Osteoblast (primary cell): ENCODE results near the gene PLCB4. TPM values are rescaled to one million over a fixed set of nuclear protein-coding genes. Genes with fewer than 3 reads are reported as not detected.
"Not testable (repeated sequence)": the region's sequence is repeated elsewhere in the genome, so short reads cannot be mapped to it uniquely, and the experiment has no call there.

Source experiments
- DNase-seq: peaks from one replicate; pipeline ENCODE4 v3.0.0; 2011; ENCODE audit warnings: low spot score, mixed read lengths; ENCODE audit not compliant: insufficient read length; ENCODE audit errors: missing footprints
- H2AFZ ChIP-seq: 2 replicates; pipeline ENCODE4 v1.6.0; 2011; ENCODE audit warnings: mild to moderate bottlenecking, low read length
- H3K27ac ChIP-seq: 2 replicates; pipeline ENCODE4 v1.5.1; 2011; ENCODE audit warnings: mild to moderate bottlenecking, low read depth, low read length, moderate library complexity
- H3K27me3 ChIP-seq: 2 replicates; pipeline ENCODE4 v1.6.0; 2012; ENCODE audit warnings: mild to moderate bottlenecking, control low read depth, inconsistent platforms, low read length, moderate library complexity; ENCODE audit not compliant: insufficient read depth
- H3K36me3 ChIP-seq: 2 replicates; pipeline ENCODE4 v1.5.1; 2011; ENCODE audit warnings: mild to moderate bottlenecking, low read length, control low read depth, moderate library complexity; ENCODE audit not compliant: insufficient read depth
- H3K4me1 ChIP-seq: 2 replicates; pipeline ENCODE4 v1.5.1; 2011; ENCODE audit warnings: mild to moderate bottlenecking, low read length, control low read depth, moderate library complexity; ENCODE audit not compliant: insufficient read depth
- H3K4me2 ChIP-seq: 2 replicates; pipeline ENCODE4 v1.6.0; 2011; ENCODE audit warnings: mild to moderate bottlenecking, low read length; ENCODE audit not compliant: insufficient read depth
- H3K4me3 ChIP-seq: fragments of 200-600 bp; sonication (generic); 3 replicates; pipeline ENCODE4 v1.5.1; 2012; ENCODE audit warnings: mild to moderate bottlenecking, low read length, inconsistent platforms; ENCODE audit not compliant: insufficient read depth
- H3K79me2 ChIP-seq: 2 replicates; pipeline ENCODE4 v1.6.0; 2012; ENCODE audit warnings: mild to moderate bottlenecking, low read length, control low read depth, inconsistent platforms; ENCODE audit not compliant: insufficient read depth
- H3K9me3 ChIP-seq: 2 replicates; pipeline ENCODE4 v1.5.1; 2011; ENCODE audit warnings: low read depth, low read length, control low read depth
- H4K20me1 ChIP-seq: 2 replicates; pipeline ENCODE4 v1.6.0; 2012; ENCODE audit warnings: mild to moderate bottlenecking, low read length, control low read depth; ENCODE audit not compliant: insufficient read depth
- total RNA-seq: library from RNA; depleted of rRNA; stranded (reverse); fragments of >200 nt; gene quantifications from 2 replicates; pipeline ENCODE4 v1.2.3, GENCODE V29; 2012
- TF ChIP-seq, protein P1 (sequence below): IDR thresholded peaks from 2 replicates; pipeline ENCODE4 v1.5.1; 2011; ENCODE audit warnings: mild to moderate bottlenecking, low read depth, low read length, moderate library complexity; ENCODE audit errors: extremely low read depth

The PLCB4 gene
- total RNA-seq, 1 donor = 13.0 TPM

DNA sequence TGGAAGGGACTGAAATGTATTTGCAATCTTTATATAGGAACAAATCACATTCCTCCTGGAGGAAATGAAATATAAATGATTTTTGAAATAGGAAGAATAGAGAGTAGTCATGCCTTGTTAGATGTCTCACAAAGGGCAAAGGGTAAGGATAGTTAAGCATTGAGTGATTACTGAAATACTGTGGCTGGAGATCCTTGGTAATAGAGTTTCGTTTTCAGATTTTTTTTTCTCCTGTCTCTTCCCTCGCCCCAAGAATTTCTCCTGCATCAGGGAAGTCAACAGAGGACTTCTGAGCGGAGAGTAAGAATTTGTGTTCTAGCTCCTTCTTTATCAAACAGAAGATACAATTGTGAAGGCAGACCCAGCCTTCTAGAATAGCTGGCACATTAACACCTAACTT lies 79.4 kb downstream of the PLCB4 start:
- Histone ChIP-seq H3K27me3 (no peaks in the 10 kb centered on the region), H3K9me3 (no peaks in the 10 kb centered on the region), H3K36me3 (no peaks in the 10 kb centered on the region), H3K4me2 (peak overlapping the region; percentile 31), H3K4me3 (no peak overlapping the region), H3K27ac (peak overlapping the region; percentile 31), H4K20me1 (no peaks in the 10 kb centered on the region), H3K79me2 (peaks cover 48% of the 10 kb centered on the region), H2AFZ (no peak overlapping the region), H3K4me1 (peaks cover 15% of the 10 kb centered on the region)
- no peak for DNase-seq
- TF ChIP-seq, protein P1, sequence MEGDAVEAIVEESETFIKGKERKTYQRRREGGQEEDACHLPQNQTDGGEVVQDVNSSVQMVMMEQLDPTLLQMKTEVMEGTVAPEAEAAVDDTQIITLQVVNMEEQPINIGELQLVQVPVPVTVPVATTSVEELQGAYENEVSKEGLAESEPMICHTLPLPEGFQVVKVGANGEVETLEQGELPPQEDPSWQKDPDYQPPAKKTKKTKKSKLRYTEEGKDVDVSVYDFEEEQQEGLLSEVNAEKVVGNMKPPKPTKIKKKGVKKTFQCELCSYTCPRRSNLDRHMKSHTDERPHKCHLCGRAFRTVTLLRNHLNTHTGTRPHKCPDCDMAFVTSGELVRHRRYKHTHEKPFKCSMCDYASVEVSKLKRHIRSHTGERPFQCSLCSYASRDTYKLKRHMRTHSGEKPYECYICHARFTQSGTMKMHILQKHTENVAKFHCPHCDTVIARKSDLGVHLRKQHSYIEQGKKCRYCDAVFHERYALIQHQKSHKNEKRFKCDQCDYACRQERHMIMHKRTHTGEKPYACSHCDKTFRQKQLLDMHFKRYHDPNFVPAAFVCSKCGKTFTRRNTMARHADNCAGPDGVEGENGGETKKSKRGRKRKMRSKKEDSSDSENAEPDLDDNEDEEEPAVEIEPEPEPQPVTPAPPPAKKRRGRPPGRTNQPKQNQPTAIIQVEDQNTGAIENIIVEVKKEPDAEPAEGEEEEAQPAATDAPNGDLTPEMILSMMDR = no peak

DNA sequence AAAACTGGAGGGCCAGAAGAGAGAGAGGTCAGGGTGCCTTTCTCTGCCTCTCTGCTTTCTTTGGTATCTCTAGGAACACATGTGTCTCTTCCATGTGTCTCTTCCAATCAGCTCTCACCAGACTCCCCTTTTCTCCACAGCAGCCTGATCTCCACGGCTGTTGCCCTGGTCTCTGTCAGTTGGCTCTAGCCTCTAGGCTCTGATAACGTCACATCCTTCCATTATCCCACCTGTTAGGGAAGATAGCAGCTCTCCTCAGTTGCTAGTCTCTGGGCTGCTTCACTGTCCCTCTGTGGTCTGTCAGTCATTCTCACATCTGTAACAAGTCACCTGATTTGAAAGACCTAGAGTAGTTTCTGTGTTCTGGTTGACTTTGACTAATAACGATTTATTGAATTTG lies 80.2 kb downstream of the PLCB4 start:
- H3K4me3 ChIP-seq = no peak overlapping the region
- H3K4me1 ChIP-seq = peaks cover 15% of the 10 kb centered on the region
- TF ChIP-seq, protein P1 = no peak
- no peaks in the 10 kb centered on the region for H3K27me3 ChIP-seq
- H3K4me2 ChIP-seq = no peak overlapping the region
- H2AFZ ChIP-seq = no peak overlapping the region
- H3K27ac ChIP-seq = no peak overlapping the region
- DNase-seq = no peak
- no peaks in the 10 kb centered on the region for H4K20me1 ChIP-seq
- peaks cover 50% of the 10 kb centered on the region for H3K79me2 ChIP-seq
- H3K36me3 ChIP-seq = no peaks in the 10 kb centered on the region
- no peaks in the 10 kb centered on the region for H3K9me3 ChIP-seq

DNA sequence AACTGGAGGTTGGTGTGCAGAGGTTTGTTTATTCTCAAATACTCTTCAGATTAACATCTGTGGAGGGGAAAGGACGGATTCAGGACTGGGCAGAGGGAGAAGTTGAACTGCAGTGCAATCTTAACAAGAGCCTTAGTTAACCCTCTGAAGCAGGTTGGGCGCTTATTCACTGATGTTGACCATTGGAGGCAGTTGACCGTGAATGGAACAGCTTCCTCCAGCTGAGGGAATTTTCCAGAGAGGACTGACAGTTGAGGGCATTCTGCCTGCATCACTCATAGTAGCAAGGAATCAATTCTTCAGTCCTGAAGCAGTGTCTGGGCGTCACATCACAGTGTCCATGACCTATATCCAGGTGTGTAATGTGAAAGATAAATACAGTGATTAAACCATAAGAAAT lies 80.9 kb downstream of the PLCB4 start:
- Histone ChIP-seq H3K9me3 (no peaks in the 10 kb centered on the region), H3K36me3 (no peaks in the 10 kb centered on the region), H3K79me2 (peaks cover 53% of the 10 kb centered on the region), H3K4me3 (no peak overlapping the region), H3K27me3 (no peaks in the 10 kb centered on the region), H3K27ac (no peak overlapping the region), H4K20me1 (no peaks in the 10 kb centered on the region), H3K4me1 (peaks cover 15% of the 10 kb centered on the region), H2AFZ (no peak overlapping the region), H3K4me2 (no peak overlapping the region)
- DNase-seq = no peak
- TF ChIP-seq, protein P1 = no peak

DNA sequence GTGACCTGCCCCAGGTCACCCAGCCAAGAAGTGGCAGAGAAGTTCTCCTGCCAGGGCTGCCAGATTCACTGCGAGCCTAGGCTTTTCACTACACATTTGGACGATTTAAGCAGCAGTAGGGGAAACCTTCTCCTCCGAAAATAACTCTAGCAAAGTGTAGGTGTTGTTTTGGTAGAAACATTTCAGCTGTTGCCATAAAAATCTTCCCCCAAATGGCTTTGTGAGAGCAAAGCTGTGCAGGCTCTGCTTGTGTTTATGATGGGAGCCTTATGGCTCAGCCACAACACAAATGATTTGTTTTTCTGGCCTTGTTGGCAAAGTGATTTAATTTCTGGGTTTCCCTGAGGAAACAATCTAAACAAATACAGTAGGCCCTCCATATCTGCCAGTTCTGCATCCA lies 81.8 kb downstream of the PLCB4 start:
- no peaks in the 10 kb centered on the region for H3K9me3 ChIP-seq
- no peaks in the 10 kb centered on the region for H3K36me3 ChIP-seq
- DNase-seq = no peak
- TF ChIP-seq, protein P1 = no peak
- H3K79me2 ChIP-seq = peaks cover 48% of the 10 kb centered on the region
- H3K27ac ChIP-seq = no peak overlapping the region
- H2AFZ ChIP-seq = no peak overlapping the region
- no peak overlapping the region for H3K4me2 ChIP-seq
- peaks cover 15% of the 10 kb centered on the region for H3K4me1 ChIP-seq
- no peaks in the 10 kb centered on the region for H3K27me3 ChIP-seq
- no peaks in the 10 kb centered on the region for H4K20me1 ChIP-seq
- H3K4me3 ChIP-seq = no peak overlapping the region

DNA sequence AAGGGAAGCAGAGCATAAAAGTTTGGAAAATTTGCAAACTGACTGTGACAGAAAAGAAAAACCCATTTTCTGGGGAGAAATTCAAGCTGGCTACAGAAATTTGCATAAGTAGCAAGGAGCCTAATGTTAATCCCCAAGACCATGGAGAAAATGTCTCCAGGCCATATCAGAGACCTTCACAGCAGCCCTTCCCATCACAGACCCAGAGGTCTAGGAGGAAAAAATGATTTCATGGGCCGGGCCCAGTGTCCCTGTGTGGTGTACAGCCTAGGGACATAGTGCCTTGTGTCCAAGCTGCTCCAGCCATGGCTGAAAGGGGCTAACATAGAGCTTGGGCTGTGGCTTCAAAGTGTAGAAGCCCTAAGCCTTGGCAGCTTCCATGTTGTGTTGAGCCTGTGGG lies 83.3 kb downstream of the PLCB4 start:
- not testable (repeated sequence) for DNase-seq, H3K4me3 ChIP-seq, H3K4me2 ChIP-seq, H3K36me3 ChIP-seq, H4K20me1 ChIP-seq, H2AFZ ChIP-seq, H3K9me3 ChIP-seq, H3K27ac ChIP-seq, H3K27me3 ChIP-seq
- Histone ChIP-seq H3K79me2 (peaks cover 49% of the 10 kb centered on the region), H3K4me1 (peaks cover 14% of the 10 kb centered on the region)
